PC-9 (cell line): ENCODE data around the gene ARSG. TPM values are rescaled to one million over a fixed set of nuclear protein-coding genes. Genes with fewer than 3 reads are reported as not detected.

Experiments
- BruUV-seq: library from RNA; stranded (reverse); fragments of 400-500 nt; replicated peaks from 2 replicates; lab custom pipeline; 2021; lab: Mats Ljungman, UMichigan
- CTCF ChIA-PET: fragments of 300-600 bp; sonication (Branson Sonifier 250); formaldehyde crosslinking; loops from one replicate; lab custom pipeline; 2022; ENCODE audit warnings: antibody characterized with exemption; lab: Charles Lee
- POLR2A ChIA-PET: fragments of 300-600 bp; sonication (Branson Sonifier 250); formaldehyde crosslinking; loops from one replicate; lab custom pipeline; 2022; ENCODE audit warnings: antibody characterized with exemption; ENCODE audit not compliant: unreplicated experiment; lab: Charles Lee
- DNase-seq, 2 experiments: peaks; one replicate each; pipeline versions ENCODE4 v3.0.0 to v3.0.0-alpha.2; 2015 to 2022; ENCODE audit warnings: mixed read lengths in 1 of 2
- H2AFZ ChIP-seq: fragments of 200-600 bp; sonication (generic); 2 replicates; pipeline ENCODE4 v1.8.1; 2017; ENCODE audit warnings: antibody characterized with exemption
- H3F3A ChIP-seq: fragments of 200-600 bp; sonication (generic); 2 replicates; pipeline ENCODE4 v1.8.1; 2017; ENCODE audit warnings: antibody characterized with exemption, mild to moderate bottlenecking, low read depth; ENCODE audit not compliant: insufficient read depth
- H3K27ac ChIP-seq: fragments of 200-600 bp; sonication (generic); 2 replicates; pipeline ENCODE4 v1.6.1; 2016; ENCODE audit warnings: mixed run types
- H3K27me3 ChIP-seq: fragments of 200-600 bp; sonication (generic); 2 replicates; pipeline ENCODE4 v1.6.1; 2016; ENCODE audit warnings: low read depth, mixed run types; ENCODE audit not compliant: insufficient read depth
- H3K36me3 ChIP-seq: fragments of 200-600 bp; sonication (generic); 2 replicates; pipeline ENCODE4 v1.6.1; 2016; ENCODE audit warnings: low read depth, mixed run types
- H3K4me1 ChIP-seq: fragments of 200-600 bp; sonication (generic); replicated peaks from 2 replicates; pipeline ENCODE4 v1.6.1; 2016; ENCODE audit warnings: mixed run types; ENCODE audit not compliant: insufficient read depth
- H3K4me2 ChIP-seq: fragments of 200-600 bp; sonication (generic); 2 replicates; pipeline ENCODE4 v1.6.1; 2017; ENCODE audit warnings: mixed run types
- H3K4me3 ChIP-seq: fragments of 200-600 bp; sonication (generic); 2 replicates; pipeline ENCODE4 v1.6.1; 2016; ENCODE audit warnings: mixed run types
- H3K79me2 ChIP-seq: fragments of 200-600 bp; sonication (generic); 2 replicates; pipeline ENCODE4 v1.6.1; 2017; ENCODE audit warnings: low read depth, mixed run types
- H3K9me2 ChIP-seq: fragments of 200-600 bp; sonication (generic); 2 replicates; pipeline ENCODE4 v1.8.1; 2017; ENCODE audit warnings: mild to moderate bottlenecking; ENCODE audit not compliant: insufficient read depth
- H3K9me3 ChIP-seq: fragments of 200-600 bp; sonication (generic); 2 replicates; pipeline ENCODE4 v1.8.1; 2016; ENCODE audit warnings: low read depth; ENCODE audit not compliant: insufficient read depth
- H4K20me1 ChIP-seq: fragments of 200-600 bp; sonication (generic); 2 replicates; pipeline ENCODE4 v1.8.1; 2017; ENCODE audit not compliant: insufficient read depth
- EZH2 ChIP-seq: fragments of 200-600 bp; sonication (generic); IDR thresholded peaks from 2 replicates; pipeline ENCODE4 v1.8.0; 2017; ENCODE audit warnings: antibody characterized with exemption, low read depth
- intact Hi-C: fragments of 100-400 bp; cut with micrococcal nuclease; formaldehyde crosslinking; loops from one replicate; pipeline ENCODE4 v1.10.0; 2022; ENCODE audit not compliant: unreplicated experiment
- total RNA-seq: library from RNA; stranded (reverse); gene quantifications from 2 replicates; pipeline ENCODE4 v1.2.3, GENCODE V29; 2021
- TF ChIP-seq, protein P1 (sequence below): fragments of 200-600 bp; sonication (generic); conservative IDR thresholded peaks from 2 replicates; pipeline ENCODE4 v1.6.1; 2017; ENCODE audit warnings: mixed run types, antibody characterized with exemption, mild to moderate bottlenecking, moderate library complexity

The ARSG gene
- total RNA-seq, 1 experiment from 2014 or later: 4.0 TPM

DNA sequence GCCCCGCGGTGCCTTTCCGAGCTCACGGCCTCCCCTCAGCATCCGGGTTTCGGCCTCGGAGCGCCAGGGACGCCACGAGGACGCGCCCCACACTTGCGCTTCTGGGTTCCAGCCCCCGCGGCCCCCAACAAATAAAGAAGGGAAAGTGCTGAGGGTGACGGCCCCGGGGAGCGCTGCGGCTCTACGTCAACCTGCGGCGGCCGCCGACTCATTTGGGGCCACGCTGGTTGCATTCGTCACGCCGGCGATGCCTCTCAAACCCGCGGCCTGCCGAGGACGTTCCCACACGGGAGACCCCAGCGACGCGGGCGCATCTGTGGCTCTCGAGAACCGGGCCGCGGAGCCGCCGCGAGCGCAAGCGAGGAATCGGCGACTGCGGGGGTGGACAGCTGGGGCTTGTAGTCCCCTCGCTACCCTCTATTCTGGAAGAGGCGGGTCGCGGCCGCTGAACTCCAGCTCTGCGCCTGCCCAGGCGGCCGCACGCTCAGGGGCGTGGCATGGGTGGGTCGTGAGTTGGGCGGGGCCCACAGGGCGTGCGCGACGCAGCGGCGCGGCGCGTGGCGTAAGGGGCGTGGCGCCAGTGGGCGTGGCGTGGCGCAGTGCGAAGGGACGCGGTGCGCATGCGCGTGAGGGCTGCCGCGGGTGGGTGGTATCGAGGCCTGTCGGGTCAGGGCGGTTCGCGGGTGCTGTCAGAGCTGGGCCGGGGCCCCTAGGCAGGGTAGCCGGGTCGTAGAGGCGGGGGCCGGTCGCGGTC lies 43.7 kb upstream of the ARSG start, which contains the start of gene AMZ2:
Gene AMZ2 (plus strand): TSS at position 599 of the 754 bp plus-strand sequence. CDS start 2,145 bp downstream, outside the sequence.
- intact Hi-C loops: loop anchor here (1.0 to 2.0 kb wide), 2 partner anchors 47 to 210 kb away; partner anchors contain the start of gene WIPI1
- Histone ChIP-seq H3K4me2 (peak within 1 kb of the TSS; percentile 81), H3F3A (peaks cover 20% of the 10 kb centered on the region; the same call in 1 of the 2 replicates), H4K20me1 (no peaks in the 10 kb centered on the region), H3K4me1 (peaks cover 10% of the 10 kb centered on the region), H3K27ac (peak within 1 kb of the TSS; percentile 63), H3K79me2 (no peaks in the 10 kb centered on the region; the same call in 1 of the 2 replicates), H3K27me3 (no peaks in the 10 kb centered on the region), H3K4me3 (peak within 1 kb of the TSS; percentile 80), H3K36me3 (0 out of 2 replicates have a peak, but pooled peaks cover 6% of the 10 kb centered on the region), H3K9me3 (no peaks in the 10 kb centered on the region), H2AFZ (peak within 1 kb of the TSS; percentile 92), H3K9me2 (no peaks in the 10 kb centered on the region)
- ChIA-PET CTCF (interaction anchor here (0.6 to 1.6 kb wide), 4 partner anchors 26 to 228 kb away, joined by 3 to 25 read pairs (median 8); no protein-coding TSS in a partner anchor), POLR2A (interaction anchor here (0.5 to 0.6 kb wide), 5 partner anchors 13 to 600 kb away, joined by 3 to 6 read pairs (median 3); no protein-coding TSS in a partner anchor)
- no peak for TF ChIP-seq EZH2
- TF ChIP-seq, protein P1, sequence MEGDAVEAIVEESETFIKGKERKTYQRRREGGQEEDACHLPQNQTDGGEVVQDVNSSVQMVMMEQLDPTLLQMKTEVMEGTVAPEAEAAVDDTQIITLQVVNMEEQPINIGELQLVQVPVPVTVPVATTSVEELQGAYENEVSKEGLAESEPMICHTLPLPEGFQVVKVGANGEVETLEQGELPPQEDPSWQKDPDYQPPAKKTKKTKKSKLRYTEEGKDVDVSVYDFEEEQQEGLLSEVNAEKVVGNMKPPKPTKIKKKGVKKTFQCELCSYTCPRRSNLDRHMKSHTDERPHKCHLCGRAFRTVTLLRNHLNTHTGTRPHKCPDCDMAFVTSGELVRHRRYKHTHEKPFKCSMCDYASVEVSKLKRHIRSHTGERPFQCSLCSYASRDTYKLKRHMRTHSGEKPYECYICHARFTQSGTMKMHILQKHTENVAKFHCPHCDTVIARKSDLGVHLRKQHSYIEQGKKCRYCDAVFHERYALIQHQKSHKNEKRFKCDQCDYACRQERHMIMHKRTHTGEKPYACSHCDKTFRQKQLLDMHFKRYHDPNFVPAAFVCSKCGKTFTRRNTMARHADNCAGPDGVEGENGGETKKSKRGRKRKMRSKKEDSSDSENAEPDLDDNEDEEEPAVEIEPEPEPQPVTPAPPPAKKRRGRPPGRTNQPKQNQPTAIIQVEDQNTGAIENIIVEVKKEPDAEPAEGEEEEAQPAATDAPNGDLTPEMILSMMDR: no peak
- peak; percentile 65 to 94 for DNase-seq
- no TSS peak for BruUV-seq

- TF ChIP-seq EZH2: no peak
- TF ChIP-seq, protein P1: no peak
- 0 out of 2 replicates have a peak overlapping the region, but pooled peaks have one; percentile 63 for H3K27ac ChIP-seq
- no peaks in the 10 kb centered on the region for H4K20me1 ChIP-seq
- H3K4me2 ChIP-seq: peak overlapping the region; percentile 81
- intact Hi-C loops: no loop called here
- H2AFZ ChIP-seq: peak overlapping the region; percentile 92
- ChIA-PET CTCF (interaction anchor here (1.4 to 1.6 kb wide), 2 partner anchors 48 to 210 kb away, joined by 5 to 14 read pairs; no protein-coding TSS in a partner anchor), POLR2A (interaction anchor here (0.7 kb wide), 1 partner anchor 120 kb away, joined by 3 read pairs; no protein-coding TSS in a partner anchor)
- H3K36me3 ChIP-seq: 0 out of 2 replicates have a peak, but pooled peaks cover 6% of the 10 kb centered on the region
- DNase-seq: no peak
- no peaks in the 10 kb centered on the region for H3K27me3 ChIP-seq
- peaks cover 10% of the 10 kb centered on the region for H3K4me1 ChIP-seq
- H3K9me2 ChIP-seq: no peaks in the 10 kb centered on the region
- peak overlapping the region; percentile 80 for H3K4me3 ChIP-seq
- H3F3A ChIP-seq: peaks cover 20% of the 10 kb centered on the region; the same call in 1 of the 2 replicates
- TSS peak; percentile 60 for BruUV-seq
- no peaks in the 10 kb centered on the region; the same call in 1 of the 2 replicates for H3K79me2 ChIP-seq
- no peaks in the 10 kb centered on the region for H3K9me3 ChIP-seq
These were observed 43.0 kb upstream of the ARSG start for GRCh38 chr17:68248199-68248825.

- H3K27ac ChIP-seq: no peak overlapping the region
- H3K79me2 ChIP-seq: no peaks in the 10 kb centered on the region; the same call in 1 of the 2 replicates
- intact Hi-C loops: no loop called here
- peaks cover 20% of the 10 kb centered on the region; the same call in 1 of the 2 replicates for H3F3A ChIP-seq
- H3K9me2 ChIP-seq: no peaks in the 10 kb centered on the region
- no peaks in the 10 kb centered on the region for H4K20me1 ChIP-seq
- peaks cover 10% of the 10 kb centered on the region for H3K4me1 ChIP-seq
- H3K27me3 ChIP-seq: no peaks in the 10 kb centered on the region
- no peak overlapping the region for H2AFZ ChIP-seq
- no peaks in the 10 kb centered on the region for H3K9me3 ChIP-seq
- no TSS peak for BruUV-seq
- peak overlapping the region; percentile 80 for H3K4me3 ChIP-seq
- POLR2A ChIA-PET: interaction anchor here (0.7 kb wide), 1 partner anchor 119 kb away, joined by 3 read pairs; no protein-coding TSS in a partner anchor
- CTCF ChIA-PET: interaction anchor here (0.6 to 1.4 kb wide), 2 partner anchors 48 to 202 kb away, joined by 3 to 5 read pairs; no protein-coding TSS in a partner anchor
- DNase-seq: no peak
- TF ChIP-seq EZH2: no peak
- TF ChIP-seq, protein P1: no peak
- H3K36me3 ChIP-seq: 0 out of 2 replicates have a peak, but pooled peaks cover 6% of the 10 kb centered on the region
- peak overlapping the region; percentile 81 for H3K4me2 ChIP-seq
These were observed 42.4 kb upstream of the ARSG start for GRCh38 chr17:68248891-68249290.
